HG03159 (cell line): ENCODE results near the gene GATC.
A peak's percentile ranks its signal among the peaks of the same experiment; 100 is the strongest.
"Not testable (repeated sequence)": the region's sequence is repeated elsewhere in the genome, so short reads cannot be mapped to it uniquely, and the experiment has no call there.

Experiments
- ATAC-seq: cut with Tn5 transposase; IDR thresholded peaks from one replicate; pipeline ENCODE4 v1.9.1; 2021; ENCODE audit warnings: mild to moderate bottlenecking, moderate library complexity; ENCODE audit not compliant: unreplicated experiment

GATC gene

GRCh38 chr12:120432772-120433525 lies 13.3 kb upstream of the GATC start:
- ATAC-seq = no peak

DNA sequence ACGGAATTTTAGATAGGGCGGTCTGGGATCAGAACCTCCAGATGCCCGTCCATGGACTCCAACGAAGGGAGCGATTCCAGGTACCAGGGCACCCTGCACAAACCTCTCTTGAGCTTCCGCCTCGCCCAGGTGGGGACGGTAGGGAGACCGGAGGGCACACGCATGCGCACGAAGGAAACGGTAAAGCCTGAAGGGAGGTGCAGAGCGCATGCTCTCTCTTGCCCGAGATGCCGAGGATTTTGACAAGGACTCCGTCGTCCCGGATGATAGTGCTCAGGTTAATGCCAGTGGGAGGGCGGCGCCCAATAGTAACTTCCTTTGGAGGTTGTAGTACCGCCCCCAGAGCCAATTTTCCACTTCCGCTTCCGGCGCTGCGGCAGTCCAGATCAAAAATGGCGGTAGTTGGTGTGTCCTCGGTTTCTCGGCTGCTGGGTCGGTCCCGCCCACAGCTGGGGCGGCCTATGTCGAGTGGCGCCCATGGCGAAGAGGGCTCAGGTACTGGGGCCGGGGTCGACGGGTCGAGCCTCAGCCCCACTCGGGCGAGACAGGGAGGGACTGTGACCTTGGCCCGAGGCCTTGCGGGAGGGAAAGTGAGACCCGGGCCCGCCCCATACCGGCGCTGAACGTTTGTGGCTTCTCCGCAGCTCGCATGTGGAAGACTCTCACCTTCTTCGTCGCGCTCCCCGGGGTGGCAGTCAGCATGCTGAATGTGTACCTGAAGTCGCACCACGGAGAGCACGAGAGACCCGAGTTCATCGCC lies 8.3 kb upstream of the GATC start, which contains the start of gene COX6A1:
Gene COX6A1, plus strand, starts transcription at position 379 of the 760 bp plus-strand sequence. Its CDS starts 14 bp downstream, at position 393.
- peak; percentile 92 for ATAC-seq

DNA sequence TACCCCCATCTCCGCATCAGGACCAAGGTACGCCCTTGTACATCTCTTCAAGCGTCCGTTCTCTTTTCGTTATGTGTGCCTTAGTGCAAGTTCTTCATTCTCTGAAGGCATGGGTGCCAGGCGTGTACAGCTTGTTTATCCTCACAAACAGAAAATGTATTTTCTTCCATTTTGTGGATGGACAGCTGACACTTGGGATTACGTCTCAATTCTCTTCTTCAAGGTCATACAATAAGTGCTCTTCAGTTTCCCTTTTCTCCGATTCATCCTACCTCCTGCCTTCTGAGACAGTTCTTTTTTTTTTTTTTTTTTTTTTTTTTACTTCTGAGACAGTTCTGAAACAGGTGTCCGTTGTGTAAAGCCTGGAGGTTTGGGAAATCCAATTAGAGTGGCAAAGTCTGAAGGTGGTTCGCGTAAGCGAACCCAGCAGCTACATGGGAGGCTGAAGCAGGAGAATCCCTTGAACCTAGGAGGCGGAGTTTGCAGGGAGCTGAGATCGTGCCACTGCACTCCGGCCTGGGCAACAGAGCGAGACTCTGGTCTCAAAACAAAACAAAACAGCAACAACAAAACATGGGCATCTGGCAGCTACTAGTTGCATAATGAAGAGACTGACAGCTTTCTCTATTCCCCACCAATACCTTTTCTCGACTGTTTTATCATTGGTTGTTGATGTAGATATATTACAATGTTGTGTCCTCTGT lies 7.6 kb upstream of the GATC start:
- ATAC-seq = no peak

GRCh38 chr12:120439646-120440247 lies 6.5 kb upstream of the GATC start:
- ATAC-seq = no peak

GRCh38 chr12:120444676-120445075 lies 1.6 kb upstream of the GATC start:
- ATAC-seq = no peak

GRCh38 chr12:120446844-120447178 lies 567 bp downstream of the GATC start:
- not testable (repeated sequence) for ATAC-seq

- ATAC-seq = no peak
Observed at GRCh38 chr12:120447992-120448391, 1.7 kb downstream of the GATC start.

DNA sequence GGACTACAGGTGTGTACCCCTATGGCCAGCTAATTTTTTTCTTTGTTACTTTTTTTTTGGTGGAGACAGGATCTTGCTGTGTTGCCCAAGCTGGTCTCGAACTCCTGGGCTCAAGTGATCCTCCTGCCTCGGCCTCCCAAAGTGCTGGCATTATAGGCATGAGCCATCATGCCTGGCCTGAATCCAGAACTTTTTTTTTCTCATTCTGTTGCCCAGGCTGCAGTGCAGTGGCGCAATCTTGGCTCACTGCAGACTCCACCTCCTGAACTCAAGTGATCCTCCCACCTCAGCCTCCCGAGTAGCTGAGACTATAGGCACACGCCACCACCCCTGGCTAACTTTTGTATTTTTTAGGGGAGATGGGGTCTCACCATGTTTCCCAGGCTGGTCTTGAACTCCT lies 6.3 kb downstream of the GATC start:
- not testable (repeated sequence) for ATAC-seq

GRCh38 chr12:120453060-120453750 lies 7.0 kb downstream of the GATC start:
- ATAC-seq = no peak

GRCh38 chr12:120453977-120454376 lies 7.7 kb downstream of the GATC start:
- no peak for ATAC-seq

- no peak for ATAC-seq
Observed at GRCh38 chr12:120455302-120455701, 9.1 kb downstream of the GATC start.

- no peak for ATAC-seq
Observed at GRCh38 chr12:120457133-120457532, 10.9 kb downstream of the GATC start.

DNA sequence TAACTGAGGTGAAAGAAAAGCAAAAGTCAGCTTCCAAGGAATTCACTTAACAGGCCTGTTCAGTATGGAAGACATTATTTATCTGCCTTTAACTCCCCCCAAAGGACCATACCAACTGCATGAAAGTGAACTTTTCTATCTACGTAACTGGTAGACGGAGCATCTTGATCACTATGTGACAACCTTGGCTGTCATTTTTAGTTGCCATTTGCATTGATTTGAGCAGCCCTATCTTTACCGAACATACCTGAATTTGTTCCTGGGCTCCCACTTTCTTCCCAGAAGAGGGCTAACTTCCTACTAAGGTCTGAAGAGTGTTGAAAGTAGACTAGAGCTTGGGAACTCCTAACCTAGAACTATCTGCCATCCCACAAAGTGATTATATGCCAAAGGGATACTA lies 13.9 kb downstream of the GATC start:
- no peak for ATAC-seq

- ATAC-seq = no peak
Observed at GRCh38 chr12:120462099-120462640, 15.9 kb downstream of the GATC start.

GRCh38 chr12:120463712-120464111 lies 17.5 kb downstream of the GATC start:
- ATAC-seq = no peak

GRCh38 chr12:120465756-120466155 lies 19.5 kb downstream of the GATC start:
- ATAC-seq = no peak

DNA sequence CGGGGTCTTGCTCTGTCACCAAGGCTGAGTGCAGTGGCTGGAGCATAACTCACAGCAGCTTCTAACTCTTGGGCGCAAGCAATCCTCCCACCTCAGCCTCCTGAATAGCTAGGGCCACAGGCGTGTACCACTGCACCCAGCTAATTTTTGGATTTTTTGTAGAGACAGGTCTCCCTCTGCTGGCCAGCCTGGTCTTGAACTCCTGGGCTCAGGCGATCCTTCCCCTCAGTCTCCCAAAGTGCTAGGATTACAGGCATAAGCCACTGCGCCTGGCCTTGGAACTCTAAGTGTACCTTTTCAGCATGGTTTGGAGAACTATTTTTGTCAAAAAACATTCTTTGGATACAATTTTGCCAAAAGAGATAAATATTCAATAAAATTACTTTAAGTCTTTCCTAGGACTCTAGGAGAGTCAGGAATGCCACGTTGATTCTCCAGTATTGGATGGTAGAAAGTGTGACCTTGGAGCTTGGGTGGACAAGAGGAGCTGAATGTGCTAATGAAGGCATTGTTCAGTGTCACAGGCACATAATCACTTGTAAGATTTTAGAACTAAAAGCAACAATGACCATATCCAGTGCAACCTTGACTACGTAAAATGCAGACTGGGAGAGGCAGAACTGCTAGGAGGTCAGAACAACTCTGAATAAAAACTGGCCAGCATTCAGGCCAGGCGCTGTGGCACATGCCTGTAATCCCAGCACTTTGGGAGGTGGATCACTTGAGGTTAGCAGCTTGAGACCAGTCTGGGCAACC lies 20.5 kb downstream of the GATC start:
- ATAC-seq = no peak

GRCh38 chr12:120467439-120467838 lies 21.2 kb downstream of the GATC start:
- no peak for ATAC-seq

DNA sequence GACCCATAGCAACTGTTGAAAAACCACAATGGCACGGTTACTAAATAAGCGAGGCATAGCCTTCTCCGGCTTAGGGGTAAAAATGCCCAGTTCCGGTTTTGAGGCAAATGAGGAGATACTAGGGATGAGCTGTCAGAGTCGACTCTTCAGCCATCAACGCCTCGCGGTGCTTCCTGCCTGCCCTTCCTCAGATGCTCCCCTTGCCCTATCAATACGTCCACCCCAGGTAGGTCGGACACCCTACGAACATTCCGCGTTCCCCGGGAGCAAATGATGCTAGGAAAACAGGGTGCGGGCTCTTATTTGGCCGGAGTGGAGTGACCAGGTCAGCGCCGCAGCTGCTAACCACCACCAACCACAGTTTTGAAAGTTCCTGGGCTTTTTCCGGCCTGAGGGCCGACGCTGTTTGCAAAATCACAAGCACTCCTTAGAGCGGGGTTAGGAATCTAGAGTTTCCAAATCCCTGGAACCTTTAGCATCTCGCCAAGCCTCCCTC lies 22.1 kb downstream of the GATC start:
- no peak for ATAC-seq
